Mesendoderm (in vitro differentiated cells): Measurements from ENCODE around the gene ASS1.

Experiments
- DNase-seq: peaks from one replicate; pipeline ENCODE4 v3.0.0; 2013
- H2AK5ac ChIP-seq: 2 replicates; pipeline ENCODE4 v1.6.1; 2013; ENCODE audit warnings: low read length, inconsistent platforms
- H2BK120ac ChIP-seq: 2 replicates; pipeline ENCODE4 v1.6.1; 2013; ENCODE audit warnings: low read depth, mild to moderate bottlenecking, low read length, moderate library complexity, mixed read lengths
- H2BK15ac ChIP-seq: replicated peaks from 2 replicates; pipeline ENCODE4 v1.6.1; 2013; ENCODE audit warnings: low read depth, mild to moderate bottlenecking, moderate library complexity
- H2BK5ac ChIP-seq: 2 replicates; pipeline ENCODE4 v1.6.1; 2013; ENCODE audit warnings: low read length, inconsistent platforms
- H3K18ac ChIP-seq: 2 replicates; pipeline ENCODE4 v1.6.1; 2013; ENCODE audit warnings: mild to moderate bottlenecking, low read length, mixed read lengths
- H3K23ac ChIP-seq: one replicate; pipeline ENCODE4 v1.6.1; 2013; ENCODE audit warnings: low read length
- H3K27ac ChIP-seq: 2 replicates; pipeline ENCODE4 v1.5.1; 2013; ENCODE audit warnings: low read depth, mild to moderate bottlenecking, inconsistent platforms, low read length, moderate library complexity
- H3K27me3 ChIP-seq: 2 replicates; pipeline ENCODE4 v1.6.1; 2013; ENCODE audit warnings: low read length, control low read depth, mild to moderate bottlenecking, inconsistent platforms; ENCODE audit not compliant: insufficient read depth, poor library complexity
- H3K36me3 ChIP-seq: 2 replicates; pipeline ENCODE4 v1.6.1; 2013; ENCODE audit warnings: low read length, inconsistent platforms; ENCODE audit not compliant: control insufficient read depth, insufficient read depth
- H3K4ac ChIP-seq: one replicate; pipeline ENCODE4 v1.6.1; 2013; ENCODE audit warnings: low read depth, mild to moderate bottlenecking, low read length, moderate library complexity
- H3K4me1 ChIP-seq: 2 replicates; pipeline ENCODE4 v1.6.1; 2013; ENCODE audit warnings: low read depth, low read length, inconsistent platforms; ENCODE audit not compliant: control insufficient read depth
- H3K4me2 ChIP-seq: 2 replicates; pipeline ENCODE4 v1.6.1; 2013; ENCODE audit warnings: low read length
- H3K4me3 ChIP-seq: 2 replicates; pipeline ENCODE4 v1.5.1; 2013; ENCODE audit warnings: mild to moderate bottlenecking, low read length
- H3K56ac ChIP-seq: one replicate; pipeline ENCODE4 v1.6.1; 2013; ENCODE audit warnings: low read length
- H3K79me1 ChIP-seq: 2 replicates; pipeline ENCODE4 v1.6.1; 2013; ENCODE audit warnings: low read length, inconsistent platforms
- H3K79me2 ChIP-seq: 2 replicates; pipeline ENCODE4 v1.6.1; 2013; ENCODE audit warnings: mild to moderate bottlenecking, low read length; ENCODE audit not compliant: control insufficient read depth, insufficient read depth
- H3K9ac ChIP-seq: 2 replicates; pipeline ENCODE4 v1.6.1; 2013; ENCODE audit warnings: low read length, inconsistent platforms
- H4K5ac ChIP-seq: one replicate; pipeline ENCODE4 v1.6.1; 2013; ENCODE audit warnings: low read length
- H4K8ac ChIP-seq: one replicate; pipeline ENCODE4 v1.6.1; 2013; ENCODE audit warnings: low read depth, mild to moderate bottlenecking, control low read depth, low read length, moderate library complexity
- WGBS: extraction: QIAGEN DNeasy Blood & Tissue Kit; methylation state at CpG from one replicate; pipeline ENCODE4 v1.1.7; 2013; ENCODE audit warnings: low lambda C conversion rate, missing lambda C conversion rate; ENCODE audit not compliant: insufficient coverage; ENCODE audit errors: extremely low coverage; 5-methylcytosine and 5-hydroxymethylcytosine counted together

ASS1 gene

GRCh38 chr9:130495067-130495466, 50.3 kb downstream of the ASS1 start:
- Histone ChIP-seq H2BK120ac (no peak overlapping the region), H3K79me2 (no peaks in the 10 kb centered on the region), H3K18ac (no peak overlapping the region), H2BK5ac (no peak overlapping the region), H3K56ac (no peak overlapping the region), H3K4me2 (no peak overlapping the region), H2AK5ac (no peak overlapping the region), H3K27me3 (no peaks in the 10 kb centered on the region), H2BK15ac (no peak overlapping the region), H3K4me1 (no peaks in the 10 kb centered on the region), H4K5ac (no peak overlapping the region), H3K79me1 (no peaks in the 10 kb centered on the region), H3K9ac (no peak overlapping the region), H4K8ac (no peak overlapping the region), H3K36me3 (peaks cover 3% of the 10 kb centered on the region), H3K23ac (no peak overlapping the region), H3K27ac (no peak overlapping the region), H3K4me3 (no peak overlapping the region), H3K4ac (no peak overlapping the region)
- no CpG with 5 or more reads among the region's 3 CpGs for WGBS
- no peak for DNase-seq

- no peak overlapping the region for H2AK5ac ChIP-seq
- no peaks in the 10 kb centered on the region for H3K79me1 ChIP-seq
- H3K23ac ChIP-seq: no peak overlapping the region
- H3K4me1 ChIP-seq: no peaks in the 10 kb centered on the region
- H4K8ac ChIP-seq: no peak overlapping the region
- no peak overlapping the region for H3K9ac ChIP-seq
- H3K4ac ChIP-seq: no peak overlapping the region
- no peak overlapping the region for H3K4me2 ChIP-seq
- DNase-seq: no peak
- no peaks in the 10 kb centered on the region for H3K79me2 ChIP-seq
- H3K18ac ChIP-seq: no peak overlapping the region
- no peaks in the 10 kb centered on the region for H3K27me3 ChIP-seq
- no peak overlapping the region for H2BK5ac ChIP-seq
- H3K4me3 ChIP-seq: no peak overlapping the region
- no peak overlapping the region for H2BK15ac ChIP-seq
- H3K27ac ChIP-seq: no peak overlapping the region
- H3K56ac ChIP-seq: no peak overlapping the region
- no CpG with 5 or more reads among the region's 10 CpGs for WGBS
- H3K36me3 ChIP-seq: peaks cover 3% of the 10 kb centered on the region
- no peak overlapping the region for H4K5ac ChIP-seq
- H2BK120ac ChIP-seq: no peak overlapping the region
These were observed 52.4 kb downstream of the ASS1 start for GRCh38 chr9:130497139-130497538.

GRCh38 chr9:130498298-130498917, 53.6 kb downstream of the ASS1 start:
- Histone ChIP-seq H3K4me2 (no peak overlapping the region), H3K4me1 (no peaks in the 10 kb centered on the region), H3K4me3 (no peak overlapping the region), H3K23ac (no peak overlapping the region), H2BK15ac (no peak overlapping the region), H2BK120ac (no peak overlapping the region), H3K27me3 (no peaks in the 10 kb centered on the region), H3K56ac (no peak overlapping the region), H4K8ac (no peak overlapping the region), H3K18ac (no peak overlapping the region), H4K5ac (no peak overlapping the region), H3K36me3 (peaks cover 3% of the 10 kb centered on the region), H3K4ac (no peak overlapping the region), H2BK5ac (no peak overlapping the region), H2AK5ac (no peak overlapping the region), H3K27ac (no peak overlapping the region), H3K79me2 (no peaks in the 10 kb centered on the region), H3K79me1 (no peaks in the 10 kb centered on the region), H3K9ac (no peak overlapping the region)
- WGBS: no CpG with 5 or more reads among the region's 7 CpGs
- DNase-seq: peak; percentile 29

- WGBS: no CpG with 5 or more reads among the region's 9 CpGs
- no peak overlapping the region for H3K23ac ChIP-seq
These were observed 54.3 kb downstream of the ASS1 start for GRCh38 chr9:130498918-130499698.

GRCh38 chr9:130499804-130500263, 55.1 kb downstream of the ASS1 start:
- H3K4me1 ChIP-seq: no peaks in the 10 kb centered on the region
- no CpG with 5 or more reads among the region's 7 CpGs for WGBS
- H2BK15ac ChIP-seq: no peak overlapping the region
- no peak for DNase-seq
- H4K5ac ChIP-seq: no peak overlapping the region
- no peaks in the 10 kb centered on the region for H3K79me2 ChIP-seq
- H3K27ac ChIP-seq: no peak overlapping the region
- no peak overlapping the region for H4K8ac ChIP-seq
- H3K4me3 ChIP-seq: no peak overlapping the region
- no peak overlapping the region for H3K4ac ChIP-seq
- H3K79me1 ChIP-seq: no peaks in the 10 kb centered on the region
- H3K56ac ChIP-seq: no peak overlapping the region
- H3K4me2 ChIP-seq: no peak overlapping the region
- no peak overlapping the region for H2AK5ac ChIP-seq
- H2BK120ac ChIP-seq: no peak overlapping the region
- H3K27me3 ChIP-seq: no peaks in the 10 kb centered on the region
- H2BK5ac ChIP-seq: no peak overlapping the region
- peaks cover 3% of the 10 kb centered on the region for H3K36me3 ChIP-seq
- no peak overlapping the region for H3K9ac ChIP-seq
- no peak overlapping the region for H3K18ac ChIP-seq
- no peak overlapping the region for H3K23ac ChIP-seq

More at GRCh38 chr9:130498918-130499698, 54.3 kb downstream of the ASS1 start:
- Histone ChIP-seq H4K5ac (no peak overlapping the region), H3K4ac (no peak overlapping the region), H3K36me3 (peaks cover 3% of the 10 kb centered on the region), H3K27ac (no peak overlapping the region), H3K56ac (no peak overlapping the region), H2BK5ac (no peak overlapping the region), H3K18ac (no peak overlapping the region), H3K27me3 (no peaks in the 10 kb centered on the region), H3K9ac (no peak overlapping the region), H2BK15ac (no peak overlapping the region), H2BK120ac (no peak overlapping the region), H3K79me2 (no peaks in the 10 kb centered on the region), H3K4me3 (no peak overlapping the region), H2AK5ac (no peak overlapping the region), H3K4me2 (no peak overlapping the region), H3K79me1 (no peaks in the 10 kb centered on the region), H3K4me1 (no peaks in the 10 kb centered on the region), H4K8ac (no peak overlapping the region)
- no peak for DNase-seq
